Stimulated activated CD4-positive, alpha-beta T cell treated with anti-CD3 and anti-CD28 coated beads, Interleukin-15, amount 100 ng/mL, for 24 hours (primary cell): ENCODE data around the gene ADGRG3.

Experiments used
- DNase-seq: peaks from one replicate; pipeline ENCODE4 v3.0.0-alpha.2; 2020

Gene ADGRG3

DNA sequence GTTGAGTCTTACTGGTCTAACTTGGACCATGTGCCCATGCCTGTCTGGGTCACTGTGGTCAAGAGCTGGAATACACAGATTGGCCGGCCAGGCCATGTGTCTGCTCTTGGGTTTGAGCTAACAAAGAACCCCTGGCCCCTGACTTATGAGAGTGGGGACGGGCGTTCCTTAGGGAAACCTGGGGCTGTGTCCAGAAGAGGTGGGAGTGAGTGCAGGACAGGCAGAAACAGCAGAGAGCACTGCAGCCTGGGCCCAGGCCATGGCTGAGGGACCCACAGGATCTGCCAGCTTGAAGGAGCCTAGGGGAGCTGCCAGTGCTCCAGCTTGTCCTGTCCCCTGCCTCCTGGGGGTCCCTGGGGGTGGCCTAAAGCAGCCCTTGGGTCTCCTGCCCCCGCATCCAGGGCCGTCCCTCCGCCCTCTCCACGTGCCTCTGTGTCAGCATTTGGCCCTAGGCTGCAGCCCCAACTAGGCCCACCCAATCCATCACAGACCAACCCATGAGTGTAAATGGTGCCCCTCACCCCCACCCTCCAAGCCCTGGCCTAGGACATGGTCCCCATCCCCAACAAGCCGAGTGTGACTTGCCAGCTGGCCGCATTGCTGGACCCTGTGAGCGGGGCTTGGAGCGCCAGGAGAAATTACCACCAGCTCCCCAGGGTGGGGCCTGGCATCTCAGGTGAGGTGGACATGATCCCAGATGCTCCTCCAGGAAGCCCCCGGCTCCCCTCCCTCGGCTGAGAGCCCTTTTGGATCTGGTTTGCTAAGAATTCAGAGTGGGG lies 14.0 kb downstream of the ADGRG3 start:
- DNase-seq, result no peak

- DNase-seq, result no peak
Observed at GRCh38 chr16:57682809-57683635, 14.9 kb downstream of the ADGRG3 start.

GRCh38 chr16:57683636-57684545 lies 15.8 kb downstream of the ADGRG3 start:
- DNase-seq, result no peak

- DNase-seq, result no peak
Observed at GRCh38 chr16:57684626-57685358, 16.7 kb downstream of the ADGRG3 start.

DNA sequence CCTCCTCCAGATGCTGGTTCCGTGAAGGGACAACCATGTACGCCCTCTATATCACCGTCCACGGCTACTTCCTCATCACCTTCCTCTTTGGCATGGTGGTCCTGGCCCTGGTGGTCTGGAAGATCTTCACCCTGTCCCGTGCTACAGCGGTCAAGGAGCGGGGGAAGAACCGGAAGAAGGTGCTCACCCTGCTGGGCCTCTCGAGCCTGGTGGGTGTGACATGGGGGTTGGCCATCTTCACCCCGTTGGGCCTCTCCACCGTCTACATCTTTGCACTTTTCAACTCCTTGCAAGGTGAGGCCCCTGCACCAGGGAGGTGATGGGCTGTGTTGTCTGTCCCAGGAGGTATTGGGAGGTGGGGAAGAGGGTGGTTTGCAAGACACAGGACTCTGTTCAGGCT lies 17.5 kb downstream of the ADGRG3 start:
- no peak for DNase-seq

GRCh38 chr16:57686577-57686976 lies 18.5 kb downstream of the ADGRG3 start:
- DNase-seq, result no peak

- no peak for DNase-seq
Observed at GRCh38 chr16:57687363-57687929, 19.3 kb downstream of the ADGRG3 start.

DNA sequence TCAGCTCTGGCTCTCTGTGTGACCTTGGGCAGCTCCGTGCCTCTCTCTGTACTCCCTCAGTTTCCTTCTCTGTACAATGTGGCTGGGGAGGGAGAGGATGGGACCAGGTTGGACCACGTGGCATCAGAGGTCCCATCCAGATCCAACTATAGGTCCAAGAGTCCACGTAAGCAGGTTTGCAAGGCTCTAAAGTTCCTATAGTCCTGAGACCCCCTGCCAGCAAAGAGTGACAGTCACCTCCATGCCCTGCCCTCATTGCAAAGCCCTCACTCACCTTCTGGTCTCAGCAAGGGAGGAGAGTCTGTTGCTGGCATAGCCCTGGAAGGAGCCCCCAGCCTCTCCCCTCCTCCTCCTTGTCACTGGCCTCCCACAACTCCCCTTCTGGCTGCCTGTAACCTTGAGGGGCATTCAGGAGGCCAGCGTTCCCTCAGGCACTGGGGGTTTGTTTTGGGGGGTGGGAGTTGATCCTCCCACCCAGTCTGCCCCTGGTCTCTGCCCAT lies 20.4 kb downstream of the ADGRG3 start:
- no peak for DNase-seq

- DNase-seq, result no peak
Observed at GRCh38 chr16:57688987-57689761, 21.1 kb downstream of the ADGRG3 start.

GRCh38 chr16:57689762-57690558 lies 21.9 kb downstream of the ADGRG3 start:
- DNase-seq, result peak; percentile 24

- no peak for DNase-seq
Observed at GRCh38 chr16:57690782-57691471, 22.8 kb downstream of the ADGRG3 start.

GRCh38 chr16:57692636-57693035 lies 24.5 kb downstream of the ADGRG3 start:
- no peak for DNase-seq

DNA sequence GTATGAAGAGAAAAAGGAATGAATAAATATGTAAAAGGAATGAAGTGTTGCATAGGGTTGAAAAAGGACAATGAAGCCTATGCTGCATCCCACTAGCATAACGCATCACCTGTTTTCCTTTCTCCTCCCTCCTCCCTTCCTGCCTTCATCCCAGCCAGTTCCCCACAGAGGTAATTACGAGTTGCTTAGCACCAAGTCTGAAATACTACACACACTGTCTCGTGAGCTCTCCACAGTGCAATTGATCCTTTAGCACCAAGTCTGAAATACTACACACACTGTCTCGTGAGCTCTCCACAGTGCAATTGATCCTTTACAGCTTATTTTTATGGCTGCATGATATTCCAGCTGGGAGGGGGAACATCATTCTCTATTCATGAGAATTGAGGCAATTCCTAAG lies 25.4 kb downstream of the ADGRG3 start:
- DNase-seq, result no peak

DNA sequence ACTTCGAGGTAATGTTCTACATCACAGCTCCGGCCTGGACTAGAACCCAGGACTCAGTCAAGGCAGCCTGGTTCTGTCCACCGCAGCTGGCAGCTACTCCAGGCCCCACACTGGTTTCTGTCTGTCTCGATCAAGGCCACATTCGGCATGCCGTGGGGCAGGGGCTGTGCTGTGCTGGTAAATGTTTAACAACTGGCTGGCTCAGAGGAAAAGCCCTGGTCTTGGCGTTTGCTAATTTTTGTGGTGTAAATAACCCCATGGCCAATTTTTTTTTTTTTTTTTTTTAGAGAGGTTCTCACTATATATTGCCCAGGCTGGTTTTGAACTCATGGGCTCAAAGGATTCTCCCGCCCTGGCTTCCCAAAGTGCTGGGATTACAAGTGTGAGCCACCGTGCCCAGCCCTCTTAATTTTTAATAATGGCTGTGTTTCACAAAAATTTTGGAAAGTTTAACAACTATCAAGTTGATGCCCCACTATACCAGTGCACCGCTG lies 26.2 kb downstream of the ADGRG3 start:
- DNase-seq, result no peak

DNA sequence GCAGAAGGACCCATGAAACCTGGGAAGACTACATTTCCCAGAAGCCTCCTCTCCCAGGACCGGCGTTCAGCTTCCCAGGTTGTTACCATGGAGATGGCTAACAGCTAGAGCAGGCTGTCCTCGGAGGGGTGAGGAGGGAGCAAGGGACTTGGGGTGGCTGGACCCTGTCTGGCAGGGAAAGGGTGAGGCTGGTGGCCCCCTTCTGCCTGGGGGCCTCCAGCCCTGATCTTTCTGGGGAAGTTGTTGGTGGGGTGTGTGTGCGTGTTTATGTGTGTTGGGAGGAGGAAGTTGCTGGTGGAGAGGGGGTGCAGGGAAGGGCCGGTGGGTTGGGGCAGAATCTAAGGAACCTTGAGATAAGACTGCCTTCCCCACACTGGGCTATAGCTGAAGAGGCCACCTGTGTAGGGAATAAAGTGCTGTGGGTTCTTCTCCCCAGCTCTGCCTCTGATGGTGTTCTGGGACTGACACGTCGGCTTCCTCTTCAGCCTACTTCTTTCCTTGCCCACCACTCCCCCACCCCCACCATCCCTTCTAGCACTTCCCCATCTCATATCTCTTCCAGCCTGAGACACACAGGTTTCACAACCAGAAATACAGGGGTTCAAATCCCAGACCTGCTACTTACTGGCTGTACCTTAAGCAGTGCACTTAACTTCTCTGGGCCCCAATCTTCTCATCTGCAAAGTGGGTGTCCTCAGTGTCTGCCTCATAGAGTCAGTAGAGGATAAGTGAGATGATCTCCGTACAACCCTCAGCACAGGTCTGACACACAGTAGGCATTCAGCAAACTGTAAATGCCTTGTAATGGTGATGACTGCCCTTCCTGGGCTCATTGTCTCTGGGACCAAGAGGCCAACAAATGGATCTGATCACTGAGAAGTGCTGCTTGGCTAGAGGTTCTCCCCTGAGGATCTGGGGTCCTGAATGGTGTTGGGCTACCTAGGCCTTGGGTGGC lies 26.9 kb downstream of the ADGRG3 start, which contains the start of gene DRC7:
Gene DRC7 (plus strand): TSS at position 82 of the 955 bp plus-strand sequence. CDS start 3,144 bp downstream, outside the sequence.
- DNase-seq, result peak; percentile 39

- DNase-seq, result no peak
Observed at GRCh38 chr16:57695680-57696069, 27.6 kb downstream of the ADGRG3 start.

- no peak for DNase-seq
Observed at GRCh38 chr16:57696240-57696639, 28.1 kb downstream of the ADGRG3 start.
